Posterior cingulate gyrus (tissue), 11 donors: ENCODE results near the gene SYCP2.

ENCODE experiments used
- DNase-seq, 10 donors: peaks; one replicate each; pipeline versions ENCODE4 v3.0.0 to v3.0.0-alpha.2; 2020 to 2021; ENCODE audit warnings: mixed read lengths in 3 of 10
- intact Hi-C: fragments of 100-400 bp; cut with DNase I; formaldehyde crosslinking; loops from one replicate; pipeline ENCODE4 v1.15.1; 2023

SYCP2 gene

GRCh38 chr20:59947376-59947775, 13.9 kb upstream of the SYCP2 start:
- intact Hi-C loops: loop anchor here (5.0 to 10.0 kb wide), 2 partner anchors 107 to 265 kb away; no protein-coding TSS in a partner anchor
- DNase-seq: no peak

GRCh38 chr20:59945731-59946130, 12.3 kb upstream of the SYCP2 start:
- intact Hi-C loops: loop anchor here (5.0 to 10.0 kb wide), 2 partner anchors 109 to 267 kb away; no protein-coding TSS in a partner anchor
- DNase-seq: no peak

- intact Hi-C loops: loop anchor here (5.0 to 10.0 kb wide), 2 partner anchors 110 to 267 kb away; no protein-coding TSS in a partner anchor
- DNase-seq: no peak
Observed at GRCh38 chr20:59945175-59945574, 11.7 kb upstream of the SYCP2 start.

GRCh38 chr20:59944726-59945125, 11.3 kb upstream of the SYCP2 start:
- intact Hi-C loops: loop anchor here (5.0 to 10.0 kb wide), 2 partner anchors 110 to 268 kb away; no protein-coding TSS in a partner anchor
- DNase-seq: no peak

- DNase-seq: no peak
- intact Hi-C loops: loop anchor here (10.0 kb wide), 1 partner anchor 113 kb away; no protein-coding TSS in a partner anchor
Observed at GRCh38 chr20:59942245-59942644, 8.8 kb upstream of the SYCP2 start.

- intact Hi-C loops: loop anchor here (10.0 kb wide), 1 partner anchor 114 kb away; no protein-coding TSS in a partner anchor
- no peak for DNase-seq
Observed at GRCh38 chr20:59940956-59941294, 7.5 kb upstream of the SYCP2 start.

GRCh38 chr20:59940129-59940955, 6.9 kb upstream of the SYCP2 start, which contains the start of the genes FAM217B and PPP1R3D:
FAM217B (plus strand) TSS chr20:59940389; CDS start chr20:59943944, 3,555 bp downstream.
PPP1R3D (minus strand) TSS chr20:59940305; CDS start chr20:59939931, 374 bp downstream.
- peak; percentile 86 to 99 (median 95) for DNase-seq
- intact Hi-C loops: loop anchor here (10.0 kb wide), 1 partner anchor 114 kb away; no protein-coding TSS in a partner anchor

GRCh38 chr20:59939879-59940128, 6.4 kb upstream of the SYCP2 start:
- DNase-seq: peak in 1 of 10 donors; percentile 76
- intact Hi-C loops: loop anchor here (10.0 kb wide), 2 partner anchors 115 to 155 kb away; no protein-coding TSS in a partner anchor

- intact Hi-C loops: loop anchor here (10.0 kb wide), 1 partner anchor 154 kb away; no protein-coding TSS in a partner anchor
Observed at GRCh38 chr20:59939052-59939878, 5.8 kb upstream of the SYCP2 start.

GRCh38 chr20:59938696-59939051, 5.2 kb upstream of the SYCP2 start:
- DNase-seq: peak in 1 of 10 donors; percentile 72
- intact Hi-C loops: loop anchor here (10.0 kb wide), 1 partner anchor 154 kb away; no protein-coding TSS in a partner anchor

More at GRCh38 chr20:59939052-59939878, 5.8 kb upstream of the SYCP2 start:
- peak in 3 of 10 donors; percentile 68 to 86 (median 76) for DNase-seq

GRCh38 chr20:59938221-59938620, 4.8 kb upstream of the SYCP2 start:
- no peak for DNase-seq
- intact Hi-C loops: loop anchor here (10.0 kb wide), 1 partner anchor 153 kb away; no protein-coding TSS in a partner anchor

GRCh38 chr20:59937150-59937549, 3.7 kb upstream of the SYCP2 start:
- DNase-seq: no peak
- intact Hi-C loops: loop anchor here (10.0 kb wide), 1 partner anchor 152 kb away; no protein-coding TSS in a partner anchor

GRCh38 chr20:59936409-59936808, 3.0 kb upstream of the SYCP2 start:
- DNase-seq: no peak
- intact Hi-C loops: loop anchor here (10.0 kb wide), 1 partner anchor 152 kb away; no protein-coding TSS in a partner anchor

- intact Hi-C loops: loop anchor here (10.0 kb wide), 1 partner anchor 151 kb away; no protein-coding TSS in a partner anchor
- DNase-seq: no peak
Observed at GRCh38 chr20:59935457-59936185, 2.2 kb upstream of the SYCP2 start.

- DNase-seq: peak; percentile 63 to 98 (median 80)
- intact Hi-C loops: loop anchor here (10.0 kb wide), 1 partner anchor 149 kb away; no protein-coding TSS in a partner anchor
Observed at GRCh38 chr20:59933849-59934585, 580 bp upstream of the SYCP2 start.

- intact Hi-C loops: loop anchor here (10.0 kb wide), 1 partner anchor 148 kb away; no protein-coding TSS in a partner anchor
Observed at GRCh38 chr20:59932616-59933295, 681 bp downstream of the SYCP2 start.

GRCh38 chr20:59931511-59932312, 1.7 kb downstream of the SYCP2 start:
- DNase-seq: no peak
- intact Hi-C loops: loop anchor here (10.0 kb wide), 1 partner anchor 147 kb away; no protein-coding TSS in a partner anchor

More at GRCh38 chr20:59932616-59933295, 681 bp downstream of the SYCP2 start:
- peak in 3 of 10 donors; percentile 68 to 82 (median 76) for DNase-seq
